Endothelial cell (in vitro differentiated cells): Measurements from ENCODE around the gene FOXD1. TPM values are rescaled to one million over a fixed set of nuclear protein-coding genes. Genes with fewer than 3 reads are reported as not detected.
"Not testable (repeated sequence)": the region's sequence is repeated elsewhere in the genome, so short reads cannot be mapped to it uniquely, and the experiment has no call there.

ENCODE experiments used
- DNase-seq: peaks from one replicate; pipeline ENCODE4 v3.0.0; 2021; ENCODE audit warnings: low spot score
- H3K27ac Mint-ChIP-seq: one replicate; pipeline ENCODE4 v1.8.0; 2021; ENCODE audit warnings: mixed read lengths, inconsistent platforms; ENCODE audit not compliant: unreplicated experiment
- H3K27me3 Mint-ChIP-seq: one replicate; pipeline ENCODE4 v1.8.0; 2021; ENCODE audit warnings: mild to moderate bottlenecking, moderate library complexity, mixed read lengths, inconsistent platforms; ENCODE audit not compliant: unreplicated experiment
- H3K36me3 Mint-ChIP-seq: one replicate; pipeline ENCODE4 v1.8.0; 2021; ENCODE audit warnings: mild to moderate bottlenecking, low read depth, mixed read lengths, inconsistent platforms; ENCODE audit not compliant: unreplicated experiment
- H3K4me1 Mint-ChIP-seq: one replicate; pipeline ENCODE4 v1.8.0; 2021; ENCODE audit warnings: mild to moderate bottlenecking, mixed read lengths, inconsistent platforms; ENCODE audit not compliant: unreplicated experiment
- H3K4me3 Mint-ChIP-seq: one replicate; pipeline ENCODE4 v1.8.0; 2021; ENCODE audit warnings: mild to moderate bottlenecking, mixed read lengths, inconsistent platforms; ENCODE audit not compliant: unreplicated experiment
- H3K9me3 Mint-ChIP-seq: one replicate; pipeline ENCODE4 v1.8.0; 2021; ENCODE audit warnings: mixed read lengths, inconsistent platforms; ENCODE audit not compliant: unreplicated experiment
- total RNA-seq: library from RNA; stranded (reverse); fragmentation: NEBNext Ultra II Directional; extraction: Animal tissue kit (Norgen Biotek cat#: 25700); gene quantifications from one replicate; pipeline ENCODE4 v1.2.1, GENCODE V29; 2021; ENCODE audit not compliant: unreplicated experiment
- TF ChIP-seq, protein P1 (sequence below): fragments of 200-600 bp; sonication (generic); IDR thresholded peaks from one replicate; pipeline ENCODE4 v1.5.0; 2021; ENCODE audit warnings: antibody characterized with exemption; ENCODE audit not compliant: unreplicated experiment

The FOXD1 gene
- total RNA-seq, 1 donor from 2014 or later: 0.33 TPM

DNA sequence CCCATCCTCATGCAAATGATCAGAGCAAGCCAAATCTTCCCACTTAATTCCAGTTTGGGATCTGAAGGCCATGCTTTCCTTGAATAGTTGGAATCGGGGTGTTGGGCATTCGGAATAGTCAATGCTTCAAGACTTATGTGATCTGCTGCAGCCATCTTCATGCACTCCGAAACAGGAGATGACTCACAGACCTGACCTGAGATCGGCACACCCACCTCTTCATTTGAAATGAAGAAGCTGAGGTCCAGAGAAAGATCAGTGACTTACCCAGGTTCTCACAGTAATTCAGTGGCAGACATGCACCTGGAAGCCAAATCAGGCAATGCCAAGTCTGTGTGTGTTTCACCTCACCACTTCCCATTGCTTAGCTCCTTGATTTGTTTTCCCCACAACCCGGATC lies 33.0 kb downstream of the FOXD1 start:
- TF ChIP-seq, protein P1, sequence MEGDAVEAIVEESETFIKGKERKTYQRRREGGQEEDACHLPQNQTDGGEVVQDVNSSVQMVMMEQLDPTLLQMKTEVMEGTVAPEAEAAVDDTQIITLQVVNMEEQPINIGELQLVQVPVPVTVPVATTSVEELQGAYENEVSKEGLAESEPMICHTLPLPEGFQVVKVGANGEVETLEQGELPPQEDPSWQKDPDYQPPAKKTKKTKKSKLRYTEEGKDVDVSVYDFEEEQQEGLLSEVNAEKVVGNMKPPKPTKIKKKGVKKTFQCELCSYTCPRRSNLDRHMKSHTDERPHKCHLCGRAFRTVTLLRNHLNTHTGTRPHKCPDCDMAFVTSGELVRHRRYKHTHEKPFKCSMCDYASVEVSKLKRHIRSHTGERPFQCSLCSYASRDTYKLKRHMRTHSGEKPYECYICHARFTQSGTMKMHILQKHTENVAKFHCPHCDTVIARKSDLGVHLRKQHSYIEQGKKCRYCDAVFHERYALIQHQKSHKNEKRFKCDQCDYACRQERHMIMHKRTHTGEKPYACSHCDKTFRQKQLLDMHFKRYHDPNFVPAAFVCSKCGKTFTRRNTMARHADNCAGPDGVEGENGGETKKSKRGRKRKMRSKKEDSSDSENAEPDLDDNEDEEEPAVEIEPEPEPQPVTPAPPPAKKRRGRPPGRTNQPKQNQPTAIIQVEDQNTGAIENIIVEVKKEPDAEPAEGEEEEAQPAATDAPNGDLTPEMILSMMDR: no peak
- peaks cover 11% of the 10 kb centered on the region for H3K4me1 Mint-ChIP-seq
- H3K9me3 Mint-ChIP-seq: no peaks in the 10 kb centered on the region
- no peak overlapping the region for H3K27ac Mint-ChIP-seq
- H3K36me3 Mint-ChIP-seq: no peaks in the 10 kb centered on the region
- DNase-seq: no peak
- H3K4me3 Mint-ChIP-seq: no peak overlapping the region
- peaks cover 16% of the 10 kb centered on the region for H3K27me3 Mint-ChIP-seq

DNA sequence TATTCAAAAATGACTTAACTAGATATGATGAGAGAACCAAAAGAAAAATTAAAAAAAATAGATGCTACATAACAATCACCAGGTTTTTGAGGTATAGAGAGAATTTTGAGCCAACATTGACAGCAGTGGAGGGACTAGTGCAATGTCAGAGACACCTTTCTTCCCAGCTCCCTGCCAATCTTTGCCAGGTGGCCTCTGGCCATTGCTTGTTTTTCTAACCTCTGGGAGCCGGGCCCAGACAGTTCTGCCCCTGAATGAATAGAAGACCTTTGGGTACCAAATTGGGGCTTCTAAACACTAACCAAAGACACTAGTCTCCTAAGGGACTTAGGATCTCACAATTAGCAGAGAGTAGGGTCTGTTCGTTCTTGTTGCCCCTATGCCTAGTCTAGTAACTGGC lies 33.4 kb downstream of the FOXD1 start:
- no peak overlapping the region for H3K4me3 Mint-ChIP-seq
- peaks cover 7% of the 10 kb centered on the region for H3K4me1 Mint-ChIP-seq
- H3K36me3 Mint-ChIP-seq: no peaks in the 10 kb centered on the region
- no peak overlapping the region for H3K27ac Mint-ChIP-seq
- peaks cover 13% of the 10 kb centered on the region for H3K27me3 Mint-ChIP-seq
- H3K9me3 Mint-ChIP-seq: no peaks in the 10 kb centered on the region
- DNase-seq: no peak
- TF ChIP-seq, protein P1: no peak

DNA sequence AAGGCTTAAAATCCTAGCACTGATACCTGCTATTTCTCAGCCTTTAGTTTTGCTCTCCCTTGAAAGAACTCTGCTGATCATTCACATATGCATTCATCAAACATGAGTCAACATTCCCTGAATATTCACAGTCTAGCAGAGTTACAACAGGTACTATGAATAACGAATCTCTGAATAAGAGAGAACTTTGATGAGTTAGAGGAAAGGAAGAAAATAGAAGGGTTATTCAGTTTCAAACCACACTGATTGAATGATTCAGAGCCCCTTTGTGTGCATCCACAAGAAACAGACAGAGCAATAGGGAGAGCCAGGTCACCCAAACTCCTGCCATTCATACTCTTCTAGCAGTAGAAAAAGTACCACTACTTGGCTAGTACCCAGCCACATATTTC lies 36.0 kb downstream of the FOXD1 start:
- peaks cover 2% of the 10 kb centered on the region for H3K4me1 Mint-ChIP-seq

DNA sequence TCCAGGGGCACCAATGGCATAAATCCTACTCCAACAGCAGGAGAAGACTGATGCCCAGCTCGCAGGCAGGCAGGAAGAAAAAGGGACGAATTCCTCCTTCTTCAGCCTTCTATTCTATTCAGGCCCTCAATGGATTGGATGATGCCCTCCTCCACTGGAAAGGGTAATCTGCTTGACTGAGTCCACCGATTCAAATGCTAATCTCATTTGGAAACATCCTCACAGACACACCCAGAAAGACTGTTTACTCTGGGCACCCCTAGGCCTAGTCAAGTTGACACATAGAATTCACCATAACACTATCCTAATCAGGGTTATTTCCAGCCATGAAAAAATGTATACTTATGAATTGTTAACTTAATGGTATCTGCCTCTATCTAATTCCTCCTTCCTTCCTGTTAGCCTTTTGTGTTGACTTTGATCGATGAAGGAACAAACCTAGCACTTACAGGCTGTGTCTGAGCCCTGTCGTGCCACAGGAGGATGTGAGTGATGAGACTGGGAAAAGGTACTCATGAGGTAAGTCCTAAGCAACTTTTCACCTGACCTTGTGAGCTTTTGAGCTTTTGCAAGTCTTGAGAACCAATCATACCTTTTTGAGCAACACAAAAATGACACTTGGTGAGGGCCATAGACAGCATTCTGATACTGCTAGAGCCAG lies 36.5 kb downstream of the FOXD1 start:
- Mint-ChIP-seq H3K36me3 (no peaks in the 10 kb centered on the region), H3K27me3 (peaks cover 1% of the 10 kb centered on the region), H3K27ac (no peak overlapping the region), H3K9me3 (no peaks in the 10 kb centered on the region), H3K4me3 (no peak overlapping the region), H3K4me1 (peaks cover 3% of the 10 kb centered on the region)
- DNase-seq: no peak
- TF ChIP-seq, protein P1: no peak

More for the DNA sequence above, 36.0 kb downstream of the FOXD1 start:
- TF ChIP-seq, protein P1: no peak
- Mint-ChIP-seq H3K27me3 (peaks cover 3% of the 10 kb centered on the region), H3K9me3 (no peaks in the 10 kb centered on the region), H3K36me3 (no peaks in the 10 kb centered on the region), H3K4me3 (no peak overlapping the region), H3K27ac (no peak overlapping the region)
- no peak for DNase-seq

DNA sequence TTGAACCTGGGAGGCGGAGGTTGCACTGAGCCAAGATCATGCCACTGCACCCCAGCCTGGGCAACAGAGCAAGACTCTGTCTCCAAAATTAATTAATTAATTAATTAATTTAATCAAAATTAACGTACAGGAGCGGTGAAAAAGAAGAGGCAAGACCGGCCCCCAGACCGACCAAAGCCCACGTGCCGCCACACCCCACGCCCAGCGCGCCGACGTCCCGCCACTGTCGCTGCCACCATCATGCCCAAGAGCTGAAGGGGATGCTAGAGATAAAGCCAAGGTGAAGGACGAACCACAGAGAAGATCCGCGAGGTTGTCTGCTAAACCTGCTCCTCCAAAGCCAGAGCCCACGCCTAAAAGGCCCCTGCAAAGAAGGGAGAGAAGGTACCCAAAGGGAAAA lies 38.6 kb downstream of the FOXD1 start:
- H3K9me3 Mint-ChIP-seq, H3K36me3 Mint-ChIP-seq, H3K27ac Mint-ChIP-seq, H3K27me3 Mint-ChIP-seq, H3K4me3 Mint-ChIP-seq, H3K4me1 Mint-ChIP-seq, DNase-seq: not testable (repeated sequence)
